ENCODE results near the gene PRKCB.

GRCh38 chr16:23981429-23982399 is 145.9 kb downstream of the PRKCB start:
- TF ChIP-seq, protein P1, sequence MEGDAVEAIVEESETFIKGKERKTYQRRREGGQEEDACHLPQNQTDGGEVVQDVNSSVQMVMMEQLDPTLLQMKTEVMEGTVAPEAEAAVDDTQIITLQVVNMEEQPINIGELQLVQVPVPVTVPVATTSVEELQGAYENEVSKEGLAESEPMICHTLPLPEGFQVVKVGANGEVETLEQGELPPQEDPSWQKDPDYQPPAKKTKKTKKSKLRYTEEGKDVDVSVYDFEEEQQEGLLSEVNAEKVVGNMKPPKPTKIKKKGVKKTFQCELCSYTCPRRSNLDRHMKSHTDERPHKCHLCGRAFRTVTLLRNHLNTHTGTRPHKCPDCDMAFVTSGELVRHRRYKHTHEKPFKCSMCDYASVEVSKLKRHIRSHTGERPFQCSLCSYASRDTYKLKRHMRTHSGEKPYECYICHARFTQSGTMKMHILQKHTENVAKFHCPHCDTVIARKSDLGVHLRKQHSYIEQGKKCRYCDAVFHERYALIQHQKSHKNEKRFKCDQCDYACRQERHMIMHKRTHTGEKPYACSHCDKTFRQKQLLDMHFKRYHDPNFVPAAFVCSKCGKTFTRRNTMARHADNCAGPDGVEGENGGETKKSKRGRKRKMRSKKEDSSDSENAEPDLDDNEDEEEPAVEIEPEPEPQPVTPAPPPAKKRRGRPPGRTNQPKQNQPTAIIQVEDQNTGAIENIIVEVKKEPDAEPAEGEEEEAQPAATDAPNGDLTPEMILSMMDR (IDR thresholded peaks at IDR 0.05) = no peak
- TF ChIP-seq POLR2A (IDR thresholded peaks at IDR 0.05) (no peak), POLR2AphosphoS5 (IDR thresholded peaks at IDR 0.05) (no peak)
